HUES48 (cell line): Measurements from ENCODE around the gene MAPK1IP1L.
"Not testable (repeated sequence)": the region's sequence is repeated elsewhere in the genome, so short reads cannot be mapped to it uniquely, and the experiment has no call there.

Source experiments
- H3K27ac ChIP-seq: one replicate; pipeline ENCODE4 v1.7.0; 2013; ENCODE audit warnings: low read depth, low read length, inconsistent platforms
- H3K27me3 ChIP-seq: 2 replicates; pipeline ENCODE4 v1.6.1; 2013; ENCODE audit warnings: mild to moderate bottlenecking, low read length; ENCODE audit not compliant: control insufficient read depth, insufficient read depth
- H3K36me3 ChIP-seq: 2 replicates; pipeline ENCODE4 v1.6.1; 2013; ENCODE audit warnings: low read length; ENCODE audit not compliant: control insufficient read depth, insufficient read depth
- H3K4me1 ChIP-seq: 2 replicates; pipeline ENCODE4 v1.6.1; 2013; ENCODE audit warnings: mild to moderate bottlenecking, low read length; ENCODE audit not compliant: control insufficient read depth, insufficient read depth
- H3K4me3 ChIP-seq: 2 replicates; pipeline ENCODE4 v1.5.1; 2013; ENCODE audit warnings: mild to moderate bottlenecking, low read depth, low read length
- H3K9ac ChIP-seq: 2 replicates; pipeline ENCODE4 v1.6.1; 2013; ENCODE audit warnings: mild to moderate bottlenecking, low read depth, low read length, moderate library complexity
- H3K9me3 ChIP-seq: 2 replicates; pipeline ENCODE4 v1.6.1; 2013; ENCODE audit warnings: low read length; ENCODE audit not compliant: control insufficient read depth, insufficient read depth

The MAPK1IP1L gene

DNA sequence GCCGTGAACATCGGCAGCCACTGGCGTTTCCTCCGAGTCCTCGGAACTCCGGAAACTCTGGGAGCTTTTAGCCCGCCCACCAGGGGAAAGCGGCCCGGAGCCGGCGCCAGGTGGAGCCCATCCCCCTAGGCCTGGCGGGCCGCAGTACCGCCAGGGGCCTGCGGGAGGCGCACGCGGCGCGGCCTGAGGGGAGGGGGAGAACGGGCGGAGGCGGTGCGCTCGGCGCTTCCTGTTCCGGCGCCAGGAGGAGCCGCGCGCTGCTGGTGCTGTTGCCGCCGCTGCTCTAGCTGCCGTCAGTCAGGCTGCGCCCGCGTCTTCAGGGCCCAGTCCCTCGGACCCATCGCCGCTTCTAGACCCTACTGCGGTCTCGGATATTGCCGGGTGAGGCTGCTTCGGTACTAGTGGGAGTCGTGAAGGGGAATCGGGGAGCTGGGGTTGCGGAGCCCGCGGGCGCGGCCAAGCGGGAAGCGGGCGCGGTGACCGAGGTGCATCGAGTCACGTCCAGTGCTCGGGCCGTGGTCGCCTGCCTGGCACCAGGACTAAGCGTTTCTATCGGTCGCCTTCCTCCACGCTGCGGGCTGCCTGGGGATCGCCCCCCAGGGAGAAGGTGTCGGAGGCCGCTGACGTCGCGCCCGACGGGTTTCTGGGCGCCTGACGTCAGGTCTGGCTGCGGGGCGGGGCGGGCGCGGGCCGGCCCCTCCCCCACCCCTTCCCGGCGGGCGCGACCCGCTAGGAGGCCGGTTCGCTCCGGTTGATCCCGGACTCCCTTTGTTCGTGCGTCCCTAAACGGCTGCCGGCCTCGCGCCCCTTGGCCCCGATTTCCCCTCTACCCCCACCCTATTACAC lies at the start of gene MAPK1IP1L:
Gene MAPK1IP1L (plus strand): TSS at position 225 of the 846 bp plus-strand sequence. CDS start 10,037 bp downstream, outside the sequence.
- Histone ChIP-seq H3K9me3 (no peaks in the 10 kb centered on the region), H3K27me3 (no peaks in the 10 kb centered on the region), H3K9ac (peak within 1 kb of the TSS; percentile 100), H3K4me1 (peaks cover 14% of the 10 kb centered on the region), H3K4me3 (peak within 1 kb of the TSS; percentile 94), H3K36me3 (peaks cover 25% of the 10 kb centered on the region), H3K27ac (peak within 1 kb of the TSS; percentile 100)

DNA sequence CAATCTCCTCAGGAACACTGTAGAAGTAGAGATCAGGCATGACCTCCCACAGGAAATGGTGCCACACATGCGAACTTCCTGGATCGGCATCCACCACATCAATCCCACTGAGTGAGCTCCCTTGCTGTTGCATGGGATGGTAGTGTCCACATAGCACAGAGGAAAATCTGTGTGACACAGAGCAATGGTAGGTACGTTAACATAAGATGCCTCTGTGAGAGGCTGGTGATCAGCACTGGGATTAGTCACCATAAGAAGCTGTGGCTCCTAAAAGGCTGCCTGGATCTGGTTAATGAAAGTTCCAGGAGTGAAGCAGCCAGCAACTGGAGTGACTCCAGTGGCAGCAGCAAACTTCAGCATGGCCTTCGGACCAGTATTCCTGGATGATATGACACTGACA lies 46.4 kb upstream of the MAPK1IP1L start:
- peaks cover 97% of the 10 kb centered on the region for H3K36me3 ChIP-seq

DNA sequence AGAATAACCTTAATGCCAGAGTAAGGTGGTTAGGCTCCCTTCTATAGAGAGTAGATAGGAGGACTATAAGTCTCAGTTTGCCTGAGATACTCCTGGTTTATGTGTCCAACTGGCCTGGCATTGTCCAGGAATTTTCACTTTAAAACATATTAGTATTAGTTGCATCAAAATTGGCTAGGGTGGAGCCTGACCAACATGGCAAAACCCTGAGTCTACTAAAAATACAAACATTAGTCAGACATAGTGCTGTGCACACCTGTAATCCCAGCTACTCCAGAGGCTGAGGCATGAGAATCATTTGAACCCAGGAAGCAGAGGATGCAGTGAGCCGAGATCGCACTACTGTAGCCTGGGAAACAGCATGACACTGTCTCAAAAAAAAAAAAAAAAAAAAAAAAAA lies 36.4 kb upstream of the MAPK1IP1L start:
- Histone ChIP-seq H3K27ac (no peak overlapping the region), H3K9me3 (no peaks in the 10 kb centered on the region), H3K27me3 (no peaks in the 10 kb centered on the region), H3K36me3 (peaks cover 86% of the 10 kb centered on the region), H3K4me3 (no peak overlapping the region), H3K9ac (no peak overlapping the region), H3K4me1 (no peaks in the 10 kb centered on the region)

More for the DNA sequence above, 46.4 kb upstream of the MAPK1IP1L start:
- Histone ChIP-seq H3K9me3 (no peaks in the 10 kb centered on the region), H3K27ac (no peak overlapping the region), H3K4me1 (no peaks in the 10 kb centered on the region), H3K27me3 (no peaks in the 10 kb centered on the region), H3K4me3 (no peak overlapping the region), H3K9ac (no peak overlapping the region)

DNA sequence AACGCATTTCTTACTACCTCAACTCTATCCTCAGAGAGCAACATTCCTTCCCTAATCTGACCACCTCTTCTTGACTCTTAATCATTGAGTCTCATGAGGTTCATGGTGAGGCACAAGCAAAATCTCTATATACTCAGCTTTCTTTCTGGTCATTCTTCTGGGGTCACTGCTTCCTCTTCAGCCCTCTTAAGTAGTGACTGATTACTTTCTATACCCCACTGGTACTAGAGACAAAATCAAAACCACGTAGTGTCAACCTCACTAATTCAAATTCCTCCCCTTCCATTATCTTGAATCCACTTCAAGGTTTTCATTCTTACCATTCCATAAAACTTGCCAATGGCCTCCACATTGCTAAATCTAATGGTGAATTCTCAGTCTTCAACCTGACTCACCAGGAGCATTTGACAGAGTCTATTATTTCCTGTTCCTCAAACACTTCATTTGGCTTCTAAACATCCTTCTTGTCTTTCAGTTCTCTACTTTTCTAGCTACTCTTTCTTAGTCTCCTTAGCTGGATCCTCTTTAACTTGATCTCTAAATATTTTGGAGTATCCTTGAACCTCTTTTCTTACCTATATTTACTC lies 31.4 kb upstream of the MAPK1IP1L start:
- Histone ChIP-seq H3K4me3 (no peak overlapping the region), H3K4me1 (peaks cover 13% of the 10 kb centered on the region), H3K9me3 (no peaks in the 10 kb centered on the region), H3K27ac (no peak overlapping the region), H3K27me3 (no peaks in the 10 kb centered on the region), H3K9ac (no peak overlapping the region), H3K36me3 (peaks cover 77% of the 10 kb centered on the region)

DNA sequence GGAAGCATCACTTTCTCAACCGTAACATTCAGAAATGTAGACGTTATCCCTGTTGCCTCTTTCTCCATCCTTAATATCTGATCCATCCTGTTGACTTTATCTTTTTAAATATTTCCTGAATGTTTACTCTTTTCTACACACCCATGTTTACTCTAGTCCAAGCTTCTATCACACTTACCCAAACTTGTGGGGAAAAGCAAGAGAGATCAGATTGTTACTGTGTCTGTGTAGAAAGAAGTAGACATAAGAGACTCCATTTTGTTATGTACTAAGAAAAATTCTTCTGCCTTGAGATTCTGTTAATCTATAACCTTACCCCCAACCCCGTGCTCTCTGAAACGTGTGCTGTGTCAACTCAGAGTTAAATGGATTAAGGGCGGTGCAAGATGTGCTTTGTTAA lies 27.1 kb upstream of the MAPK1IP1L start:
- H3K9me3 ChIP-seq, H3K27me3 ChIP-seq: not testable (repeated sequence)
- H3K4me3 ChIP-seq = peak overlapping the region; percentile 38
- H3K9ac ChIP-seq = peak overlapping the region; percentile 17; the same call in 1 of the 2 replicates
- peaks cover 45% of the 10 kb centered on the region for H3K36me3 ChIP-seq
- peak overlapping the region; percentile 76 for H3K27ac ChIP-seq
- peaks cover 31% of the 10 kb centered on the region for H3K4me1 ChIP-seq

DNA sequence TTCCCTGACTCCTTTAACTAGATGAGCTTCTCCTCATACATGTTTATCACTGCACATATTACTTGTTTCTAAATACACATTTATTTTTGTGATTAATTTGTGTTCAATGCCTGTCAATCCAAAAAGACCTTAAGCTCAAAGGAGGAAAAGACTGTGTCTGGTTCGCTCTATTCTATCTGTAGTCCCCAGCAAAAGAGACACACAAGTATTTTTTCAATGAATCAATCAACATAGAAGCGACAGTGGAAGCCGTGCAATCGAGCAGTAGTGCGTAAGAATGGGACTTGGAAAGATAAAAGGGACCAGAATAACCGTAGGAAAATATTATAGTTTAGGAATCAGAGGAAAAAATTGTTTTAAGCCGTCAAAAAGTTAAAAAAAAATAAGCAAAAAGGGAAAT lies 25.5 kb upstream of the MAPK1IP1L start:
- Histone ChIP-seq H3K36me3 (peaks cover 29% of the 10 kb centered on the region), H3K9me3 (no peaks in the 10 kb centered on the region), H3K27me3 (no peaks in the 10 kb centered on the region), H3K27ac (peak overlapping the region; percentile 93), H3K4me1 (peaks cover 31% of the 10 kb centered on the region), H3K4me3 (peak overlapping the region; percentile 84), H3K9ac (peak overlapping the region; percentile 83)

DNA sequence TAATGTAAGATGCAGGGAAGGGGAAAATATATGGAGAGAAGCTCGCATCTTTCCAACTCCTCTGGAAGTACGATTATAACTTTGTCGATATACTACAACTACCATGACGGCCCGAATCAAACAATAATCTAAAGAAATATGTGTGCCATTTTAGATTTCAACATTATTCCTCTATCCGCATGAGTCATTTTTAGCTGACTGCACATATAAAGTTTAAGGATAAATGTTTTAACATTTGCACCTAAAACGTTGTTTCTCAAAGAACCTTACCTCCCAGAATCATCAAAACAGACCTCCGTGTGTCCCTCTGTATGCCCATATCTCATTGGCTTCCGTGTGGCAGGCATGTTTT lies 25.0 kb upstream of the MAPK1IP1L start:
- no peaks in the 10 kb centered on the region for H3K9me3 ChIP-seq
- H3K36me3 ChIP-seq = peaks cover 26% of the 10 kb centered on the region
- peak overlapping the region; percentile 83 for H3K9ac ChIP-seq
- peaks cover 31% of the 10 kb centered on the region for H3K4me1 ChIP-seq
- no peaks in the 10 kb centered on the region for H3K27me3 ChIP-seq
- peak overlapping the region; percentile 84 for H3K4me3 ChIP-seq
- peak overlapping the region; percentile 93 for H3K27ac ChIP-seq

DNA sequence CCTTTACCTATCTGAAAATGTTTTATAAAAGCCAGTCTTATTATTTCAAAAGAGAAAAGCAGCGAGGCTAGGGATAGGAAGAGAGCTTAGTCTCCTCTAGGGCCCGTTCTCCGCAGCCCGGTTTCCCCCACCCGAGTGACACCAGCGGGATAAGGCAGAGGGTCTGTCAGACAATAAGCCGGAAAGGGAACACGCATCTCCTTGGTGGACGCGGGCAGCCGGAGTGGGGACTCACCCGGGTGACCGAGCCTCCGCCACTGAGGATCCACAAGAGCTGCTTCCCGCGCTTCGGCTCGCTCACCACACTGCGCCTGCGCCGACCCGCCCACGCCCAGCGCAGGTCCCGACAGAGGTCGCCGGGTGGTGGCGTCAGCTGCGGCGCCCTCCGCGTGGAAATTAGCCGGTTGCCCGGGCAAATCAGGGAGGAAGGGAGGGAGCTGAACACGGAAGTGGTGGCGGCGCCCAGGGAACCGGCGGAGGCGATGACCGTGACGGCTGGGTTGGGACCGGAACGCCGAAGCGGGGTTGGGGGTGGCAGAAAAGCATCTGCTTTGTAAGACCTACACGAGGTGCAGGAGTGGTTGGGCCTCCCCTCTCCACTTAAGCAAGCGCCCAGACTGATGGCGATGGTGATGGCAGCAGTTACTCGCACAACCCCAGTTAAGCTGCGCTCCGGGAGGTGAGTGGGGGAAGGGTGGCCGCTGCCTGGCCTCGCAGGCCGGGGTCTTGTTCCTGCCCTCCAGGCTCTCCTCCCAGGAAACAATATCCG lies 24.5 kb upstream of the MAPK1IP1L start, which contains the start of the genes SOCS4 and WDHD1:
Gene SOCS4 (plus strand): TSS at position 444 of the 769 bp plus-strand sequence. CDS start 15,806 bp downstream, outside the sequence.
Gene WDHD1 (minus strand): TSS at position 307 of the 769 bp plus-strand sequence. CDS start 312 bp downstream, outside the sequence.
- peaks cover 26% of the 10 kb centered on the region for H3K36me3 ChIP-seq
- H3K27me3 ChIP-seq = no peaks in the 10 kb centered on the region
- H3K4me1 ChIP-seq = peaks cover 31% of the 10 kb centered on the region
- H3K9me3 ChIP-seq = no peaks in the 10 kb centered on the region
- H3K4me3 ChIP-seq = peak within 1 kb of the TSS; percentile 84
- H3K27ac ChIP-seq = peak within 1 kb of the TSS; percentile 93
- peak within 1 kb of the TSS; percentile 83 for H3K9ac ChIP-seq

DNA sequence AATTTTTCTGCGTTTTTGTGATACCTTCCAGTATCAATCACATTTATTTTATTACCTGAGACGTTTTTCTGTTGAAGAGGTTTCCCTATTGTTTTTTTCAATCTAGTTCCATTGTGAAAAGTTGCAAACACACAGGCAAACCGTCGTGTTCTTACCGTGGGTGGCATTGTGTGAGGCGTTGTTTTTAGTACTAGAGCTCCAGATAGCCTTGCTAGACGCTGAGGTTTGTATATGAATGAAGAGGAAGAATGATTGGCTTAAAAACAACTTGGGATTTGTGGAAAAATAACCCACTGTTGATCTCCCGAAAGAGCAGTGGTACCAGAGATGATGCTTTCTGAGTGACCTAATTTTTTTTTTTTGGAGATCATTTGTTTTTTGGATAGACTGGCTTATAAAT lies 23.4 kb upstream of the MAPK1IP1L start:
- peak overlapping the region; percentile 93 for H3K27ac ChIP-seq
- no peaks in the 10 kb centered on the region for H3K27me3 ChIP-seq
- peaks cover 31% of the 10 kb centered on the region for H3K4me1 ChIP-seq
- peak overlapping the region; percentile 84 for H3K4me3 ChIP-seq
- peak overlapping the region; percentile 83 for H3K9ac ChIP-seq
- no peaks in the 10 kb centered on the region for H3K9me3 ChIP-seq
- H3K36me3 ChIP-seq = peaks cover 26% of the 10 kb centered on the region

DNA sequence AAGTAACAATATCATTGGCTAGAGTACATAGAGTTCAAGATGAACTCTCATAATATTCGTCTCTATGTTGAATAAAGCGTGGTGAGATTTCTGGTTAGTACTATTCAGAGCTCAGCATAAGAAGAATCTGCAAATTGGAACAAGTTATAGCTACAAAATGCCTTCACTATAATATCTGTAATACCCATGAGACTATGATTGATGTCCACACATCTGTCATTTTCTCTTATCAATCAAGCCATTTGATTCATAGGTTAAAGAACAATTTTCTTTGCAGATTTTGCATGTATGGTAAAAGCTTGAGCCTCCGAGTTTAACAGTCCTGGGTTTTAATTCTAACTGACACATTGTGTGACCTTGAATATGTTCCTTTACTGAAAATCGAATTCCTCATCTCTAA lies 23.0 kb upstream of the MAPK1IP1L start:
- peaks cover 26% of the 10 kb centered on the region for H3K36me3 ChIP-seq
- no peaks in the 10 kb centered on the region for H3K9me3 ChIP-seq
- peaks cover 27% of the 10 kb centered on the region for H3K4me1 ChIP-seq
- H3K4me3 ChIP-seq = peak overlapping the region; percentile 84
- H3K27ac ChIP-seq = no peak overlapping the region
- H3K9ac ChIP-seq = peak overlapping the region; percentile 83
- H3K27me3 ChIP-seq = no peaks in the 10 kb centered on the region
